H9 (cell line): ENCODE results near the gene ERC1. TPM values are rescaled to one million over a fixed set of nuclear protein-coding genes. Genes with fewer than 3 reads are reported as not detected.

Source experiments
- DNase-seq: peaks from one replicate; pipeline ENCODE4 v3.0.0-alpha.2; 2017
- H2AFZ ChIP-seq: one replicate; pipeline ENCODE4 v1.6.1; 2013; ENCODE audit warnings: mild to moderate bottlenecking, low read length, control low read depth, moderate library complexity
- H2AK5ac ChIP-seq: 2 replicates; pipeline ENCODE4 v1.6.1; 2013; ENCODE audit warnings: low read length, control low read depth, mixed read lengths; ENCODE audit not compliant: insufficient read length
- H2BK120ac ChIP-seq: one replicate; pipeline ENCODE4 v1.6.1; 2013; ENCODE audit warnings: low read depth, mild to moderate bottlenecking, low read length, control low read depth, inconsistent platforms; ENCODE audit not compliant: poor library complexity, severe bottlenecking
- H2BK12ac ChIP-seq: 2 replicates; pipeline ENCODE4 v1.6.1; 2013; ENCODE audit warnings: low read length, control low read depth, mixed read lengths, low read depth; ENCODE audit not compliant: insufficient read length
- H2BK15ac ChIP-seq: 2 replicates; pipeline ENCODE4 v1.6.1; 2013; ENCODE audit warnings: low read depth, low read length, control low read depth
- H2BK20ac ChIP-seq: one replicate; pipeline ENCODE4 v1.6.1; 2013; ENCODE audit warnings: low read depth, mild to moderate bottlenecking, low read length, control low read depth, inconsistent platforms; ENCODE audit not compliant: poor library complexity, severe bottlenecking
- H2BK5ac ChIP-seq: 2 replicates; pipeline ENCODE4 v1.6.1; 2013; ENCODE audit warnings: low read length, control low read depth, mixed read lengths; ENCODE audit not compliant: insufficient read length
- H3K14ac ChIP-seq: 2 replicates; pipeline ENCODE4 v1.6.1; 2013; ENCODE audit warnings: low read length, control low read depth; ENCODE audit not compliant: insufficient read depth
- H3K18ac ChIP-seq: 2 replicates; pipeline ENCODE4 v1.6.1; 2013; ENCODE audit warnings: low read depth, mild to moderate bottlenecking, mixed read lengths, low read length, control low read depth; ENCODE audit not compliant: insufficient read length
- H3K23ac ChIP-seq: 2 replicates; pipeline ENCODE4 v1.6.1; 2013; ENCODE audit warnings: low read length, control low read depth, mixed read lengths, low read depth; ENCODE audit not compliant: insufficient read length
- H3K23me2 ChIP-seq: 2 replicates; pipeline ENCODE4 v1.6.1; 2013; ENCODE audit warnings: low read depth, mild to moderate bottlenecking, mixed read lengths, low read length, control low read depth; ENCODE audit not compliant: insufficient read length, poor library complexity, severe bottlenecking
- H3K27ac ChIP-seq: 2 replicates; pipeline ENCODE4 v1.5.1; 2013; ENCODE audit warnings: low read length, control low read depth, mixed read lengths, low read depth; ENCODE audit not compliant: insufficient read length
- H3K27me3 ChIP-seq: 2 replicates; pipeline ENCODE4 v1.6.1; 2013; ENCODE audit warnings: low read length, control low read depth, inconsistent platforms; ENCODE audit not compliant: insufficient read depth
- H3K4ac ChIP-seq: 2 replicates; pipeline ENCODE4 v1.6.1; 2013; ENCODE audit warnings: low read depth, mild to moderate bottlenecking, control low read depth, inconsistent platforms, low read length, moderate library complexity
- H3K4me1 ChIP-seq: 2 replicates; pipeline ENCODE4 v1.6.1; 2013; ENCODE audit warnings: low read length, control low read depth, inconsistent platforms; ENCODE audit not compliant: insufficient read depth
- H3K4me2 ChIP-seq: 2 replicates; pipeline ENCODE4 v1.6.1; 2013; ENCODE audit warnings: low read length, control low read depth, mixed read lengths; ENCODE audit not compliant: insufficient read length, insufficient read depth
- H3K56ac ChIP-seq: 2 replicates; pipeline ENCODE4 v1.6.1; 2013; ENCODE audit warnings: low read depth, mild to moderate bottlenecking, mixed read lengths, low read length, control low read depth; ENCODE audit not compliant: insufficient read length
- H3K79me1 ChIP-seq: 2 replicates; pipeline ENCODE4 v1.6.1; 2013; ENCODE audit warnings: low read depth, mild to moderate bottlenecking, moderate library complexity, low read length, control low read depth, inconsistent platforms; ENCODE audit not compliant: insufficient read depth, poor library complexity, severe bottlenecking
- H3K79me2 ChIP-seq: 2 replicates; pipeline ENCODE4 v1.6.1; 2013; ENCODE audit warnings: low read length, control low read depth, inconsistent platforms; ENCODE audit not compliant: insufficient read depth
- H3K9ac ChIP-seq: 2 replicates; pipeline ENCODE4 v1.6.1; 2013; ENCODE audit warnings: low read length, control low read depth, mixed read lengths; ENCODE audit not compliant: insufficient read length; ENCODE audit errors: extremely low read depth
- H3K9me3 ChIP-seq: one replicate; pipeline ENCODE4 v1.6.1; 2013; ENCODE audit warnings: low read depth, low read length, inconsistent platforms; ENCODE audit not compliant: control insufficient read depth
- H3T11ph ChIP-seq: one replicate; pipeline ENCODE4 v1.6.1; 2013; ENCODE audit warnings: mild to moderate bottlenecking, low read length, control low read depth, inconsistent platforms
- H4K20me1 ChIP-seq: one replicate; pipeline ENCODE4 v1.6.1; 2013; ENCODE audit not compliant: control insufficient read depth, insufficient read length, insufficient read depth
- H4K5ac ChIP-seq: 2 replicates; pipeline ENCODE4 v1.6.1; 2013; ENCODE audit warnings: low read depth, mild to moderate bottlenecking, mixed read lengths, low read length, control low read depth; ENCODE audit not compliant: insufficient read length
- H4K8ac ChIP-seq: replicated peaks from 2 replicates; pipeline ENCODE4 v1.6.1; 2013; ENCODE audit warnings: low read length, control low read depth, mixed read lengths, low read depth; ENCODE audit not compliant: insufficient read length
- H4K91ac ChIP-seq: 2 replicates; pipeline ENCODE4 v1.6.1; 2013; ENCODE audit warnings: low read depth, mild to moderate bottlenecking, moderate library complexity, mixed read lengths, low read length, control low read depth; ENCODE audit not compliant: insufficient read length
- H3K27ac Mint-ChIP-seq, 3 experiments: 2 replicates in 2 of 3; 3 replicates in 1 of 3; pipeline ENCODE4 v1.8.0; 2020 to 2021; ENCODE audit warnings: mixed read lengths in 3 of 3, mild to moderate bottlenecking in 1 of 3, moderate library complexity in 1 of 3
- H3K27me3 Mint-ChIP-seq: 2 replicates; pipeline ENCODE4 v1.8.0; 2021; ENCODE audit warnings: low read depth, mild to moderate bottlenecking, moderate library complexity, mixed read lengths
- H3K36me3 Mint-ChIP-seq, 3 experiments: 2 replicates in 2 of 3; 3 replicates in 1 of 3; pipeline ENCODE4 v1.8.0; 2020 to 2021; ENCODE audit warnings: low read depth in 3 of 3, mixed read lengths in 3 of 3; ENCODE audit not compliant: insufficient read depth in 1 of 3
- H3K4me1 Mint-ChIP-seq, 2 experiments: 2 replicates each; pipeline ENCODE4 v1.8.0; 2020; ENCODE audit warnings: mixed read lengths in 2 of 2
- H3K4me3 Mint-ChIP-seq, 2 experiments: 2 replicates in 1 of 2; 3 replicates in 1 of 2; pipeline ENCODE4 v1.8.0; 2020 to 2021; ENCODE audit warnings: mild to moderate bottlenecking in 2 of 2, mixed read lengths in 2 of 2, moderate library complexity in 1 of 2
- H3K9me3 Mint-ChIP-seq, 2 experiments: 2 replicates in 1 of 2; 3 replicates in 1 of 2; pipeline ENCODE4 v1.8.0; 2020; ENCODE audit warnings: mild to moderate bottlenecking in 2 of 2, mixed read lengths in 2 of 2, moderate library complexity in 1 of 2
- CTCF ChIP-seq: fragments of 200-600 bp; sonication (generic); conservative IDR thresholded peaks from 3 replicates; pipeline ENCODE4 v1.8.0; 2021; ENCODE audit warnings: antibody characterized with exemption, mild to moderate bottlenecking
- WGBS: extraction: QIAGEN DNeasy Blood & Tissue Kit; methylation state at CpG from one replicate; pipeline ENCODE4 v1.1.7; 2013; ENCODE audit warnings: missing lambda C conversion rate, low lambda C conversion rate, mixed read lengths; ENCODE audit not compliant: insufficient read length; ENCODE audit errors: extremely low coverage; 5-methylcytosine and 5-hydroxymethylcytosine counted together
- total RNA-seq: library from RNA; stranded (reverse); gene quantifications from 2 replicates; pipeline ENCODE4 v1.2.1, GENCODE V29; 2021

The ERC1 gene
- total RNA-seq, 1 experiment from 2014 or later = 51.2 TPM

GRCh38 chr12:1491983-1492697 is 501.1 kb downstream of the ERC1 start:
- H3K18ac ChIP-seq = no peak overlapping the region
- H3K27me3 ChIP-seq = no peaks in the 10 kb centered on the region
- H3K4ac ChIP-seq = no peak overlapping the region
- Mint-ChIP-seq H3K9me3 (no peaks in the 10 kb centered on the region), H3K4me1 (peaks cover 8 to 14% of the 10 kb centered on the region in 2 experiments), H3K36me3 (peaks cover 9 to 23% (median 18%) of the 10 kb centered on the region in 3 experiments; a peak in 6 of 7 replicates), H3K4me3 (no peak overlapping the region), H3K27me3 (no peaks in the 10 kb centered on the region), H3K27ac (peak overlapping the region in 1 of 3 experiments; percentile 30; a peak in 1 of 7 replicates)
- H4K8ac ChIP-seq = no peak overlapping the region
- H2BK15ac ChIP-seq = no peak overlapping the region
- no peak overlapping the region for H3K56ac ChIP-seq
- no peak overlapping the region for H3T11ph ChIP-seq
- peak; percentile 23 for DNase-seq
- no peak overlapping the region for H2AK5ac ChIP-seq
- no peak overlapping the region for H2BK12ac ChIP-seq
- no peak overlapping the region for H3K27ac ChIP-seq
- no peak overlapping the region for H3K23ac ChIP-seq
- H2BK20ac ChIP-seq = no peak overlapping the region
- no peak overlapping the region for H2BK120ac ChIP-seq
- no peak overlapping the region for H4K5ac ChIP-seq
- H3K4me1 ChIP-seq = no peaks in the 10 kb centered on the region
- no peak overlapping the region for H3K9ac ChIP-seq
- H3K9me3 ChIP-seq = no peaks in the 10 kb centered on the region
- no CpG with 5 or more reads among the region's 16 CpGs for WGBS
- H3K79me2 ChIP-seq = no peaks in the 10 kb centered on the region
- H2BK5ac ChIP-seq = no peak overlapping the region
- no peaks in the 10 kb centered on the region for H3K23me2 ChIP-seq
- no peaks in the 10 kb centered on the region for H4K20me1 ChIP-seq
- no peak for TF ChIP-seq CTCF
- H3K79me1 ChIP-seq = no peaks in the 10 kb centered on the region
- no peak overlapping the region for H3K14ac ChIP-seq
- H3K4me2 ChIP-seq = no peak overlapping the region
- no peak overlapping the region for H4K91ac ChIP-seq
- H2AFZ ChIP-seq = no peak overlapping the region
